HL-60/S4 (cell line): ENCODE data around the gene INTS7.

ENCODE experiments used
- in situ Hi-C: fragments of 300-500 bp; cut with MboI; formaldehyde crosslinking; loops from 2 replicates; pipeline ENCODE4 v1.14.3; 2022; ENCODE audit warnings: low sequenced_read_pairs

Gene INTS7

GRCh38 chr1:211912844-211913432 is 122.4 kb downstream of the INTS7 start:
- in situ Hi-C loops: no loop called here

- in situ Hi-C loops: no loop called here
These were observed 123.3 kb downstream of the INTS7 start for GRCh38 chr1:211912038-211912437.

DNA sequence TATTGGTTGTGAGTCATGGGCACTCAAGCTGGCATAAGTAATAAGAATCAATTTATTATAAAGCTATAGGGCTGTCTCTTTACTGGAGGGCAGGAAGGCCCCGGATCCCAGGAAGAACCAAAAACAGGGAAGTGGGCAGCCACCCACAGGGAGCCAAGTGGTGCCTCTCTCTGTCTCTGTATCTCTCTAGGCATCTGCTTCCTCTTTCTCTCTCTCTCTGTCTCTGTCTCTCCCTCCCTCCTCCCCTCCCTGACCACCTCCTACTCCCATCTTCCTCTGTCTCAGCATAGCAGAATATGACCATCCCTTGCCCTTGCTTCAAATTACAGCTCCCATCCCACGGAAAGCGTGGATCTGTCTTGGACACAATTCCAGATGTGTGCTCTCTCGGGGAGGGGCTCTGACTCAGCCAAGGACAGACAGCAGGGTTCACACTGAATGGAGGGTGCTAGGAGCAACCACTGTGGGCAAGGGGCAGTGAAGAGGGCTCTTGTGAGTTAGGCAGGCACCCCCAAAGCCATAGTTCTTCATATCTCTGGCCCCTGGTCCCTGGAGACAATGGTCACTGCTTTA is 124.4 kb downstream of the INTS7 start:
- in situ Hi-C loops: no loop called here

DNA sequence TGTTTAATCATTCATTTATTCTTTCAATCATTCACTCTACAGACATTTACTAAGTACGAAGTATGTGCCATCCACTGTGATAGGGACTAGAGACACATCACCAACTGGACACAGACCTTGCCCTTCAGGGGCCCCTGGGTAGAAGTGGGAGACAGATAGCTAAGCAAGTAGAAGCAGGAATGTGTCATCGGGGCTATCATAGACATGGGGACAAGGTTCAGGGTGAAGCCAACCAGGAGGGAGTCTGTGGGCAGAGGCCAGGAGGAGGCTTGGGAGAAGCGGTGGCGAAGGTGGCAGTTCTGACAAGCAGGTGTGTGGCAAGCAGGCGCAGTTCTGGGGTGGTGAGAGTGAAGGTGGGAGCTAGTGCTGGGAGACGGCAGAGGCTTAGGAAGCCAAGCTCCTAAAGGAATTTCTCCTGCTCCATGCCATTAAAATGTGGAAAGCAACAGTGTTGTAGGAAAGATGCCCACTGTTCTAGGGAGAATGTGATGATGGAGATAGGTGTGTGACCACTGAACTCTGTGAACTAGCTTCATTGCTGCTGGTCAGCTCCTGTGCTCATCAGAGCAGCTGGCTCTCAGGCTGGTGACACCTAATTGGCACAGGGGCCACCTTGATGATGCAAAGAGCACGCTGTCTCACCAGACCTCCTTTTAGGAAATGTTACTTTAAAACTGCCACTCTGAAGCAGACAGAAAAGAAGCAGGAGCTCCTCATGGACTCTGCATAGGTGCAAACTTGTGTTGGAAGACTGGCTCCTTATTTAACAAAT is 125.1 kb downstream of the INTS7 start:
- in situ Hi-C loops: no loop called here

DNA sequence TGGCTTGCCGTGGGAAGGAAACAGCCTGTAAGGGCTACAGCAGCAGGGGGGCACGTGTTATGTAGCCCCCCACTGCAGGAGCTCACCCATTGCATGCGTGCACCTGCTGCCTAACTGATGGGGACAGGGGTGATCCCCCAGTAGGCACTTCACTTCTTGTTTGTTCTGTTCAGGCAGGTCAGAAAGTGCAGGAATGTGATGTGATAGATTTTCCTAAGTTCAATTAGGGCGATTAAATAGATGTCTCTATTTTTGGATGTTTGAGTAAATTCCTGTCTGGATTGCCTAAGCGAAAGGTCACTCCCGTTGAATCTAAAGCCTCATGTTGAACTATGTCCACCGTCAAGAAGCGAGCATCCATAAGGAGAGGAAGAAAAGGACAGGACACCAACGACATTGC is 126.0 kb downstream of the INTS7 start:
- in situ Hi-C loops: no loop called here

- in situ Hi-C loops: no loop called here
These were observed 126.4 kb downstream of the INTS7 start for GRCh38 chr1:211908951-211909350.

- in situ Hi-C loops: no loop called here
These were observed 126.9 kb downstream of the INTS7 start for GRCh38 chr1:211908453-211908852.

DNA sequence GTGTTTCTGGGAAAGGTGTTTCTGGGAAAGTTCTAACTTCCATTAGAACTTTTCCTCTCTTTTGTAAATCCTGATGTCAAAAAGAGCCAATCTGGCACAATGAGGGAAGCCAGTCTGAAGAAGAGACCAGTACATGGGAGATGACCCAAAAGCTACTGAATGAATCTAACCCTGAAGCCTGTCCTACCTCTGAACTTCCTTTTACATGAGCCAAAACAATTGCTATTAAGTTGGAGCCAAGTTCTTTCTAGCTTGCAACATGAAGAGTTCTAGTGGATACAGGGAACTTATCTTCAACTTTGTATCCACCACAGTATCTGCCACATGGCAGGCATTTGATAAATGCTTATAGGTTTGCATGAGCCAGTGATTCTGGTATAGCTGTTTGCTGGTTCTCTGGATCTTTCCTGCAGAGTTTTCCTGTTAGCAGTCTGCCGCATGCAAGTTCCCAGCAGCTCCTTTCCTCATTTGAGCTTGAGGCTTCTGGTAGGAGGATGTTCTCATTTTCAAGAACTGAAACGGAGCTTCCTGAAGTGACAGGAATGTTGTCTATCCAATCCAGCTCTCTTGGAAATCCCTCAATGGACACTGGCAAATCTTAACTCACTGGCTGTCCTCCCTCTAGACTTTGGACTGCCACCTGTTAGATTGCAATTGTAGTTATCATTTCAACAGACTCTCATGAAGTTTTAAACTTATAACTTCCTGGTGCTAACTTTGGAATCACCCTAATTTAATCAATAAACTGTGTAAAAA is 131.7 kb downstream of the INTS7 start:
- in situ Hi-C loops: no loop called here

DNA sequence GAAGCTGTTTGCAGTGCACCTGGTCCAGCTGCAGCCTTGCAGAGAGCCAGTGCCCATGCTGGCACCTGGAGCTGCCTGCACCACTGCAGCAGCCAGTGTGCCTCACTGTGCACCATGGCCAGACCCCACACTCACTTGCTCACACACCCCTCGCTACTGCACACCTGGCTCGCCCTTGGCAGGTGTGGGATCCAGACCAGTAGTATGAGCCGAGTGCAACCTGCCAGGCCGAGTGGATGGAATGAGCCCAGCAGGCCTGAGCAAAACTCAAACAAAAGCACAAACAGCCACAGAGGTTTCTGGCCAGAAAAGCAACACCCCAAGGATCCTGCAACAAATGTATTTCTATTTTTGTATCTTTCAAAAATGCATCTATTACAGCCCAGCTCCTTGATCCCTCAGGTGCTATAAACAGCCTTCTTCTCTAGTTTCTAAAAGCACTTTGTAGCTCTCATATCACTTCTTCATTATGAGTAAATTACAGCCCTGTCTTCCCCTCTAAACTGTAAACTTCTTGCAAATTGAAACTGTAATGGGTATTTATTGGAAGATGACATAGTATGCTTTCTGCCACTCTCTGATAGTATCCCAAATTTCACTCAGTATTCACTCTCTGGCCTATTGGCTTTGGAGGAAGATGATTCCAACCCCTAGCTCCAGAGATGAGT is 132.6 kb downstream of the INTS7 start:
- in situ Hi-C loops: no loop called here

DNA sequence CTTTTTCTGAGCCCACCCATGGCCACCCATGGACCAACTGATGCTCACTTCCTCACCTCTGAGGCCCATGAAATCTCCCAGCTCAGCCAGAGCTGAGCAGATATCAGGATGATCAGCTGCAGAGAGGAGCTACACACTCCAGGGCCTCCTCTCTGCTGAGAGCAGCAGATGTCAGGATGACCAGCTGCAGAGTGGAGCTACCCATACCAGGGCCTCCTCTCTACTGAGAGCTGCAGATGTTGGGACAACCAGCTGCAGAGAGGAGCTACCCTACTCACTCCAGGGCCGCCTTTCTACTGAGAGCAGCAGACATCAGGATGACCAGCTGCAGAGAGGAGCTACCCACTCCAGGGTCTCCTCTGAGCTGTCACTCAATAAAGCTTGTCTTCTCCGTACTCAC is 133.4 kb downstream of the INTS7 start:
- in situ Hi-C loops: no loop called here

DNA sequence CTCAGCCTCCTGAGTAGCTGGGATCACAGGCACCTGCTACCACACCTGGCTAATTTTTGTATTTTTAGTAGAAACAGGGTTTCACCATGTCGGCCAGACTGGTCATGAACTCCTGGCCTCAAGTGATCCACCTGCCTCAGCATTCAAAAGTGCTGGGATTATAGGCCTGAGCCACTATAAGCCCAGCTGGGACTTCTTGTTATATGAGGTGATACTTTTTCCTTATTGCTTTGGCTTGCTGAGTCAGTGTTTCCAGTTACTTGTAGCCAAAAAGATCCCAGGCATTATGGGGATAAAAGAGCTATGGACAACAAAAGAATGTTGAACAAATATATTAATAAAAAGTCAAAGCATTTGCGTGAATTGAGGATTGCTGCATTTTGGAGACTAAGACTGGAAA is 134.9 kb downstream of the INTS7 start:
- in situ Hi-C loops: no loop called here

- in situ Hi-C loops: no loop called here
These were observed 138.4 kb downstream of the INTS7 start for GRCh38 chr1:211896958-211897357.

DNA sequence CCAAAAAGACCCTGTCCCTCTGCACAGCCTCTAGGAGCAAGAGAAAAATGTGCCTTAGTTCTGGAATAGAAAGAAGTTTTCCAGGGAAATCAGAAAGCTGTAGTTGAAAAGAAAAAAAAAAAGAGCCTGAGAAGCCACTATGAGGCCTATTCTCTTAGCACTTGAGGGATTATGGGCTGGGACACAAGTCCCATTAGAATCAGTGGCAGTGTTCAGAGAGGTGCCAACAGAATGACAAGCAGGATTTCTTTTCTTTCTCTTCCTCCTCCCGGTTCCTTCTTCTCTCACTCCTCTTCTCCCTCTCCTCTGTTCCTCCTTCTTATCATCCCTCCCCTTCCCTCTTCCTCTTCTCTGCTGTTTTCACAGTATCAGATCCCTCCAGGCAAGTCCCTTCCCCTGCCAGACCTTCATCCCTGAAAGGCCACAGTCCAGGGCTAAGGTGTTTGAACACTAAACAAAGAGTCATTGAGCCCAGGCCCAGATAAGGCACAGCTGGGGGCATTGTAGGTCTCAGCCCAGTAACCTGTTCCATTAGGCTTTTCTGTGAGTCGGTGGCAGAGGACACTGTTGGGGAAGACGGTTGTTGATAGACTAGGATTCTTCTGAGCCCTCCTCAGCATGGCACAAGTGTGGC is 140.1 kb downstream of the INTS7 start:
- in situ Hi-C loops: no loop called here

DNA sequence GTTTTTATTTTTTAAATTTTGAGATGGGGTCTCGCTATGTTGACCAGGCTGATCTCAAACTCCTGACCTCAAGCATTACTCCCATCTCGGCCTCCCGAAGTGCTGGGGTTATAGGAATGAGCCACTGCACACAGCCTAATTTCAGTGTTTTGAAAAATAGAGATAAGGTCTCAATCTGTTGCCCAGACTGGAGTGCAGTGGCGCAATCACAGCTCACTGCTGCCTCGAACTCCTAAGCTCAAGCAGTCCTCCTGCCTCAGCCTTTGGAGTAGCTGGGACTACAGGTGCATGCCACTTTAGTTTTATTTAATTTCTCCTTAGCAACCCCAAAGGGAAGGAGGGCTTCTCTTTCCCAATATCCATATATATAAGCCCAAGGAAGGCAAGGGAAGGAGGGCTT is 141.0 kb downstream of the INTS7 start:
- in situ Hi-C loops: no loop called here

- in situ Hi-C loops: no loop called here
These were observed 142.1 kb downstream of the INTS7 start for GRCh38 chr1:211893260-211893659.

DNA sequence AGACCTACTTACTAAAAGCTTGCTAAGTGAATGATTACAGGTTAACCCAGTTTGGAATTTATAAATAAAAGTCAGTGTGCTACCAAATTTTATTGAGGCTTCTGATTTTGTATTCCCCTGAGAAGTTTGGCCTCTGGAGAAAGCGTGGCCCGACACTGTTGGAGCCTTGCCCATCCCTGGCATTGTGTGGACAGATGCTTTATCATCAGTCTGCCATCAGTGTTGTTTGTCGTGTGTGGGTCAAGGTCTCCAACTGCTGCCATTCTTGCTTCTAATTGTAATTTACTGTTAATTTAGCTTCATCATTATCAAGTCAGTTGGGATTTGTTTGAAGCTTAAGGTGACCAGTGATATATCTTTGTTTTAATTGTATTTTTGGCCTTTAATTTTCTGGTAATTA is 142.8 kb downstream of the INTS7 start:
- in situ Hi-C loops: no loop called here

DNA sequence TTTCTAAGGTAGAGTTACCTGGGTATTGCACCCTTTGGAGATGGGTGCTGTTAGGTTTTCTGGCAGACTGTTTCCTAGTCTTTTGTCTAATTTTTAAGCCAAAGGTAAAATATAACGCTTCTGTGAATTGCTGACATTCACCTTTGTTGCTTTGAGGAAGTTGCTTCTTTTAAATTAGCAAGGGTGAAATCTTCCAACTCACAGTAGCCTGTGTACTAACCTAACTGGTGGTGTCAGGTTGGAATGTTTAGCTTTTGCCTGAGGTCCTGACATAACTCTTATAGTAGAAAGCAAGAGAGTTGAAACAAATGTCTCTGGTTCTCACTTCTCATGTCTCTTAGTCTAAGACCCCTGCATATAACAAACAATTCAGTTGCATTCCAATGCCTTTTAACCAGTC is 143.6 kb downstream of the INTS7 start:
- in situ Hi-C loops: no loop called here
